Activated CD4-positive, alpha-beta memory T cell treated with anti-CD3 and anti-CD28 coated beads, Interleukin-2, amount 10 ng/mL, durations not matched to agents 7 days and 5 days (primary cell): ENCODE results near the gene ATG4C. TPM values are rescaled to one million over a fixed set of nuclear protein-coding genes. Genes with fewer than 3 reads are reported as not detected.

Source experiments
- CTCF ChIA-PET: fragments of 350-600 bp; sonication (Branson Sonifier 250); formaldehyde crosslinking; loops from one replicate; lab custom pipeline; 2021; ENCODE audit warnings: antibody characterized with exemption, inconsistent platforms; lab: Charles Lee
- POLR2A ChIA-PET: fragments of 350-600 bp; sonication (Branson Sonifier 250); formaldehyde crosslinking; loops from one replicate; lab custom pipeline; 2021; ENCODE audit warnings: antibody characterized with exemption; lab: Charles Lee
- DNase-seq: peaks from one replicate; pipeline ENCODE4 v3.0.0-alpha.2; 2020
- H3K27ac Mint-ChIP-seq: one replicate; pipeline ENCODE4 v1.8.0; 2021; ENCODE audit warnings: mild to moderate bottlenecking, mixed read lengths
- H3K27me3 Mint-ChIP-seq: one replicate; pipeline ENCODE4 v1.8.0; 2021; ENCODE audit warnings: mixed read lengths
- H3K36me3 Mint-ChIP-seq: one replicate; pipeline ENCODE4 v1.8.0; 2021; ENCODE audit warnings: low read depth, mixed read lengths
- H3K4me1 Mint-ChIP-seq: one replicate; pipeline ENCODE4 v1.8.0; 2021; ENCODE audit warnings: mixed read lengths
- H3K4me3 Mint-ChIP-seq: one replicate; pipeline ENCODE4 v1.8.0; 2021; ENCODE audit warnings: mild to moderate bottlenecking, mixed read lengths
- H3K9me3 Mint-ChIP-seq: one replicate; pipeline ENCODE4 v1.8.0; 2021; ENCODE audit warnings: mixed read lengths
- total RNA-seq, 2 experiments: library from RNA; stranded (reverse); gene quantifications; one replicate each; pipeline ENCODE4 v1.2.3, GENCODE V29; 2021

ATG4C gene
- total RNA-seq, 2 experiments from 2014 or later: 10.5 to 12.6 TPM

- peaks cover 2% of the 10 kb centered on the region for H3K4me1 Mint-ChIP-seq
- H3K9me3 Mint-ChIP-seq: no peaks in the 10 kb centered on the region
- no peaks in the 10 kb centered on the region for H3K27me3 Mint-ChIP-seq
- ChIA-PET CTCF (no interaction called here), POLR2A (no interaction called here)
- DNase-seq: no peak
- no peak overlapping the region for H3K27ac Mint-ChIP-seq
- H3K4me3 Mint-ChIP-seq: no peak overlapping the region
- no peaks in the 10 kb centered on the region for H3K36me3 Mint-ChIP-seq
These were observed 121.4 kb downstream of the ATG4C start for GRCh38 chr1:62905309-62905708.

DNA sequence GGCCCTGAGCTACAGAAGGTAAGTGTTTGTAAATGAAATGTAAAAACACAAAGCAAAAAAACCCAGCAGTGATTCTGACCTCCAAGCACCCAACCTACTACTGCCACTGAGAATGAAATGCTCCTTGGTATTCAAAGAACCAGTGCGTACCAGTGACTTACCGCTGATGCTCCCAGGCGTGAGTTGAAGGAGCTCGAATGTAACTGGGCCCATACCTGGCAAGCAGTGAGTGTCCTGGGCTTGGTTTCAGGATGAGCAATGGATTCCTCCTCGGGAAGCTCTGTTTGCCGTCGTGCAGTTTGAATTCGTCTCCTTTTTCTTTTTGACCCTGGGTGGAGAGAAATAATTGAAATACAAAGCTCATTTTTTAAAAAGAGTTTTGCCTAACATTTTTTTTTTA, 121.9 kb downstream of the ATG4C start:
- no peaks in the 10 kb centered on the region for H3K9me3 Mint-ChIP-seq
- no peaks in the 10 kb centered on the region for H3K27me3 Mint-ChIP-seq
- no peaks in the 10 kb centered on the region for H3K36me3 Mint-ChIP-seq
- CTCF ChIA-PET: interaction anchor here (1.0 to 1.2 kb wide), 3 partner anchors 10 to 64 kb away, joined by 3 read pairs; no protein-coding TSS in a partner anchor
- H3K27ac Mint-ChIP-seq: no peak overlapping the region
- H3K4me1 Mint-ChIP-seq: peaks cover 2% of the 10 kb centered on the region
- POLR2A ChIA-PET: no interaction called here
- no peak overlapping the region for H3K4me3 Mint-ChIP-seq
- no peak for DNase-seq

DNA sequence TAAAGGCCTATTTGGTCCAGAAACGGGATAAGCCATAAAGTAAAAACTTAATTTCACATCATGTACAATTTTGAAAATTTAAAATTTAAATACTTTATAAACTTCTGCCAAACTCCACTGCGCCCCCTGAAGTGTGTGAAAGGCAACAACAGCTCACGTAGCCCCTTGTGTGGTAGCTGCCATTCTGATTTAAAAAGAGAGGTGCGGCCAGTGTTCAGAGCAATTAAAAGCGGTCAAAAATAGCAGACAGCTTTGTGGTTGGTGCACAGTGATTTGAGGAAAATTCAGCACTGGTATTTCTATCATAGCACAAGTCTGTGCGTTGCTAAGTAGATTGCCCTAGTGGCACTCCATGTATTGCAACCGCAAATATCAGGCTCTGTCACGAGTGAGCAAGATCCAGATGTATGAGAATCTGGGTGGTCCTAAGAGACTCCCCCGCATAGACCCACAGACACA, 122.5 kb downstream of the ATG4C start:
- peaks cover 2% of the 10 kb centered on the region for H3K4me1 Mint-ChIP-seq
- CTCF ChIA-PET: interaction anchor here (1.0 to 1.2 kb wide), 3 partner anchors 9 to 65 kb away, joined by 3 read pairs; no protein-coding TSS in a partner anchor

DNA sequence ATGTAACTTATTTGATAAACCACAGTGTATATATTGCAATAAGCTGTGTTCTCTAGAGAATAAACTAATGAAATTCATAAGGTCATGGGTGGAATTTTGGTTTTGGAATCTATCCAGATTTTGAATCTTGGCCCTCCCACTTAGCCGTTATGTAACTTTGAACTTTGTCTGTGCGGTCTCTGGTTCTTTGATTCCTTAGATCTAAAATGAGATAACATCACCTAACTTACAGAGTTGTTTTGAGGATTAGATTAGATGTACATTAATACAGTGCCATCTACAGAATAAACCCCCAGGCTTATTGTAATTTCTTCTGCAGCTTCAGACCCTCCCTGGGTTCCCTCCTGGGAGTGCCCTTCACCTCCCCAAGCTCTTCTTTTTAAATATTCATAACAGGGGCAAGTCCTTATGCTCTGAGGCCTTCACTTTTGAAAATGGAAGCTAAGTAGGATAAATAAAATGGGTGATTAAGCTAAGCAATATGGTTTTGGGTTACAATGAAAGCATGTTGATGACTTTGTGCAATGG, 124.3 kb downstream of the ATG4C start:
- DNase-seq: no peak
- ChIA-PET CTCF (no interaction called here), POLR2A (no interaction called here)
- Mint-ChIP-seq H3K36me3 (no peaks in the 10 kb centered on the region), H3K4me3 (no peak overlapping the region), H3K4me1 (peaks cover 2% of the 10 kb centered on the region), H3K27ac (no peak overlapping the region), H3K27me3 (no peaks in the 10 kb centered on the region), H3K9me3 (no peaks in the 10 kb centered on the region)

More for the DNA sequence above, 122.5 kb downstream of the ATG4C start:
- POLR2A ChIA-PET: no interaction called here
- no peak overlapping the region for H3K4me3 Mint-ChIP-seq
- no peaks in the 10 kb centered on the region for H3K36me3 Mint-ChIP-seq
- DNase-seq: no peak
- no peaks in the 10 kb centered on the region for H3K27me3 Mint-ChIP-seq
- no peaks in the 10 kb centered on the region for H3K9me3 Mint-ChIP-seq
- no peak overlapping the region for H3K27ac Mint-ChIP-seq

DNA sequence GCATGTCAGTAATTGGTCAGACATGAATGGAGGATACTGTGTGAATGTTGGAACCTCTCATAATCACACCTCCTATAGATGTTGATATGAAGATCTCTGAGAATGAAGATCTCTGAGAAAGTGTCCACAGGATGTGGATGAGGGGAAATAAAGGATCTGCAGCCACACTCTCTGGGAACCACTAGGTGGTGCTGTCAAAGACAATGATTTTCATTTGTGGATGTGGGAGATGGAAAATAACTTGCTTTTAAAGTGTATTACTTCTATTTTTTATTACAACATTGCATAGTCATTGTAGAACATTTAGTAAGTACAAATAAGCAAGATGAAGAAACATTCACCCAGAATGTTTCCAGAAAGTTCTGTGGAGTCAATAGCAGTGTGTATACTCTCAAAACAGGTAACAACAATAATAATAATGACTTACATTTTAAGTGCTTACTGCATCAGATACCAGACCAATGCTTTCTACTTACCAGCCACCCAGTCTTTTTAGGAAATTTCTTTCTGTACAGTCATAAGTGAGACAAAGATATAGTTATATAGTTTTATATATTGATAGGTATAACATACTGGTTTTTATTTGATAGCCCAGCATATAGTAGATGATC, 128.2 kb downstream of the ATG4C start:
- CTCF ChIA-PET: no interaction called here
- H3K9me3 Mint-ChIP-seq: no peaks in the 10 kb centered on the region
- peaks cover 10% of the 10 kb centered on the region for H3K27me3 Mint-ChIP-seq
- H3K4me3 Mint-ChIP-seq: no peak overlapping the region
- H3K36me3 Mint-ChIP-seq: no peaks in the 10 kb centered on the region
- peaks cover 2% of the 10 kb centered on the region for H3K4me1 Mint-ChIP-seq
- no peak for DNase-seq
- POLR2A ChIA-PET: no interaction called here
- H3K27ac Mint-ChIP-seq: no peak overlapping the region

Other genes with a start within 250 kb of the ATG4C start
- not detected for gene ANGPTL3, start 186.6 kb upstream of the ATG4C start, total RNA-seq
- gene DOCK7, start 95.7 kb upstream of the ATG4C start, total RNA-seq: 10 to 100 TPM in 1 of 2 experiments, 1 to 10 TPM in 1; 7.6 to 13.5 TPM